ENCODE data around the gene KATNAL1.

Gene KATNAL1

GRCh38 chr13:30307971-30308290 lies 580 bp upstream of the KATNAL1 start:
- no peak for DNase-seq (ENCODE audit: low read depth, low spot score)
- ChIA-PET POLR2A (no interaction called here), CTCF (interaction anchor here (1.0 to 2.2 kb wide), 3 partner anchors 14 to 176 kb away, joined by 3 to 6 read pairs (median 3); no protein-coding TSS in a partner anchor)
- H3K4me3 ChIP-seq (ENCODE audit: low read depth, low read length): peak overlapping the region; percentile 93
- no peak for TF ChIP-seq CTCF (IDR thresholded peaks at IDR 0.05; ENCODE audit: insufficient read depth, low read length, missing control alignments)

GRCh38 chr13:30306762-30307193 lies 573 bp downstream of the KATNAL1 start:
- H3K4me3 ChIP-seq (ENCODE audit: low read depth, low read length): peak overlapping the region; percentile 93
- DNase-seq (ENCODE audit: low read depth, low spot score): peak; percentile 29
- TF ChIP-seq CTCF (IDR thresholded peaks at IDR 0.05; ENCODE audit: insufficient read depth, low read length, missing control alignments): no peak
- ChIA-PET CTCF (interaction anchor here (0.7 to 1.7 kb wide), 2 partner anchors 34 to 174 kb away, joined by 3 read pairs; no protein-coding TSS in a partner anchor), POLR2A (interaction anchor here (0.7 kb wide), 1 partner anchor 35 kb away, joined by 4 read pairs; no protein-coding TSS in a partner anchor)

- POLR2A ChIA-PET: no interaction called here
- TF ChIP-seq CTCF (IDR thresholded peaks at IDR 0.05; ENCODE audit: insufficient read depth, low read length, missing control alignments): no peak
- H3K4me3 ChIP-seq (ENCODE audit: low read depth, low read length): peak overlapping the region; percentile 93
- DNase-seq (ENCODE audit: low read depth, low spot score): no peak
- CTCF ChIA-PET: no interaction called here
Observed at GRCh38 chr13:30305456-30305970, 1.8 kb downstream of the KATNAL1 start.

GRCh38 chr13:30303269-30303668 lies 4.1 kb downstream of the KATNAL1 start:
- TF ChIP-seq CTCF (IDR thresholded peaks at IDR 0.05; ENCODE audit: insufficient read depth, low read length, missing control alignments): no peak
- POLR2A ChIA-PET: no interaction called here
- CTCF ChIA-PET: interaction anchor here (0.8 to 1.7 kb wide), 2 partner anchors 11 to 170 kb away, joined by 3 to 4 read pairs; no protein-coding TSS in a partner anchor
- DNase-seq (ENCODE audit: low read depth, low spot score): no peak
- H3K4me3 ChIP-seq (ENCODE audit: low read depth, low read length): no peak overlapping the region

GRCh38 chr13:30301827-30302226 lies 5.5 kb downstream of the KATNAL1 start:
- no peak for DNase-seq (ENCODE audit: low read depth, low spot score)
- ChIA-PET POLR2A (no interaction called here), CTCF (interaction anchor here (1.2 to 1.7 kb wide), 2 partner anchors 9 to 10 kb away, joined by 4 read pairs; no protein-coding TSS in a partner anchor)
- no peak overlapping the region for H3K4me3 ChIP-seq (ENCODE audit: low read depth, low read length)
- TF ChIP-seq CTCF (IDR thresholded peaks at IDR 0.05; ENCODE audit: insufficient read depth, low read length, missing control alignments): no peak

- TF ChIP-seq CTCF (IDR thresholded peaks at IDR 0.05; ENCODE audit: insufficient read depth, low read length, missing control alignments): no peak
Observed at GRCh38 chr13:30300596-30300995, 6.8 kb downstream of the KATNAL1 start.

More at GRCh38 chr13:30300596-30300995, 6.8 kb downstream of the KATNAL1 start:
- POLR2A ChIA-PET: no interaction called here
- DNase-seq (ENCODE audit: low read depth, low spot score): no peak
- CTCF ChIA-PET: interaction anchor here (1.2 kb wide), 1 partner anchor 10 kb away, joined by 4 read pairs; no protein-coding TSS in a partner anchor
- H3K4me3 ChIP-seq (ENCODE audit: low read depth, low read length): no peak overlapping the region
